ENCODE results near the gene BBS2.

BBS2 gene

DNA sequence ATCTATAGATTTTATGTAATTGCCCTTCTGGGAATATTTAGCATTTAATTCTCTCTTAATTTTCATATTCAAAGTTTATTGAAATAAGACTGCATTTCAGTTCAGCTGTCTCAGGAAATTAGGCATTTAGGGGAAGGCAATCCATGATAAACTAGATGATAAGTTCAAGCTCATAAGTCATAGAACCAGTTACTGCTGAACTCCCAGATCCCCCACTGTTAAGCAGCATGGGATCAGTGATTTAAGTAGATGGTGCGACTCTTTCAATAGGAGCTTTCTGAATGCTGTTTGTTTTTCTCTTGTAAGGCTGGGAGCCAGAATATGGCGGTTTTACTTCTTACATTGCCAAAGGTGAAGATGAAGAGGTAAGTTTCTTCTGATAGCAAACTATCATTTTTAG is 44.6 kb downstream of the BBS2 start:
- DNase-seq: no peak

DNA sequence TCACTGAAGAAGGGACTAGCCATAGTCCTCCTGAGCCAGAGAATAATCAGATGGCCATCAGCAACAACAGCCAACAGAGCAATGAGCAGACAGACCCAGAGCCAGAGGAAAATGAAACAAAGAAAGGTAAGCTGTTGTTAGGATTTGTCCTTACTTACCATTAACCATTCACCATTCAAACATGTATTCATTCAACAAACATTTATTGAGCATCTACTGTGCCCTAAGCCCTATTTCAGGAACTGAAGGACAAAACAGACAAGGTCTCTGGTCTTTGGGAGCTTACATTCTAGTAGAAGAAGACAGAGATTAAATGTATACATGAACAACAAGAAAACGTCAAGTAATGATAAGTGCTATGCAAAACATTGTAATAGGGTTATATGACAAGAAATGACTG is 49.2 kb downstream of the BBS2 start:
- no peak for DNase-seq

DNA sequence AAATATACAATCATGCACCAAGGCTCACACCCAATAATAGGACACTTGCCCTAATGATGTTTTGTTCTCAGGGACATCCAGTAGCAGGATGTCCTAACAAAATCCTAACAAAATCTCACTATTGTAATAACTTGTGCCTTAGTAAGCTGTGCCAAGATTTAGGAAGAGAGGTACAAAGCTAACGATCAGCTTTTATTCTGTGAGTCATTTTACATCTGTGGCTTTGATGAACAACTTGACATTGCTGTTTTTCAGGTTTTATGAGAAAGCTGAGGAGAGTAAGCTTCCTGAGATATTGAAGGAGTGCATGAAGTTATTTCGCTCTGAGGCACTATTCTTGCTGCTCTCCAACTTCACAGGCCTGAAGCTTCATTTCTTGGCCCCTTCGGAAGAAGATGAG is 49.6 kb downstream of the BBS2 start:
- DNase-seq: no peak

DNA sequence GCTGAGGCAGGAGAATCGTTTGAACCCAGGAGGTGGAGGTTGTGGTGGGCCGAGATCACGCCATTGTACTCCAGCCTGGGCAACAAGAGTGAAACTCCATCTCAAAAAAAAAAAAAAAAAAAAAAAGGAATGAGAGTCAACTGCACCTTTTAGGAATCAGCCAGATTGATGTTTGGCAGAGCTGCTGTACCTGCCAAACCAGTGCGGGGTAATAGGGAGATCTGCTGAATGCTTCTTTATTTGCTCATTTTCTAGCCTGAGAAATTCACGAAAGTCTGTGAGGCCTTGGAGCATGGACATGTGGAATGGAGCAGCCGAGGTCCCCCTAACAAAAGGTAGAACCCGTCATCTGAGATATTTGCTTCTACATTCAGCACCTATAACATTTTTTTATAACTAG is 50.1 kb downstream of the BBS2 start:
- DNase-seq: no peak

DNA sequence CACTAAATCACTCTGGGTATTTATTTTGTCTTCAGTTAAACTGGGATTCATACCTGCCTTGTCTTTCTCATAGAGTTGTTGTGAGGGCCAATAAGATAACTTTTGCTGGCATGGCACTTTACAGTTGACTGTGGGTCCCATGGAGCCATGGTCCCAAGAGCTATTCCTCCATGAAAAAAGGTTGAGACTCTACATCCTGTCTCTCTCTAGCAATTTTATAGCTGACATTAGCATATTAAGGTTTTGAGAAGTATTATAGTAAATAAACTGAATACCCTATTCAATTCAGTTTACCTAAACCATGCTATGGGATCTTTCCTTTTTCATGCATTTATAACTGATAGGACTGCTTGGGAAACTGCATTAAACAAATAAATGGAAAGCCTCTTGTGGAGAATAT is 51.0 kb downstream of the BBS2 start:
- no peak for DNase-seq

DNA sequence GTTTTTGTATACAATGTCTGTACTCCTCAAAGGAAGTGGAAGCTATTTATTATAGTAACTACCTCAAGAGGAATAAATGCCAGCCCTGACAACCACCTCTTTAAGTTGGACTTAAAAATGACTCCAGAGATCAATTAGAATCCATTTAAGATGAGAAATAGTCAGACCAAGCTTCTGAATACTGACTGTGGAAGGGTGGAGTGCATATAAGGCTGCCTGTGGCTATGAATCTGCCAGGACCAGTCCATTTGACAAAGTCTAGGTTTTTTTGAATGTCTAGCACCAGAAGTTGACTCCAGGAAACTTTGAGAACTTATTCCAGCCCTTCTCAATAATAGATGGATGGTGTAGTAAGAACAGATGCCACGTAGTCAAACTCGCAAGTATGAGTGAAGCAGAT is 53.5 kb downstream of the BBS2 start:
- no peak for DNase-seq

DNA sequence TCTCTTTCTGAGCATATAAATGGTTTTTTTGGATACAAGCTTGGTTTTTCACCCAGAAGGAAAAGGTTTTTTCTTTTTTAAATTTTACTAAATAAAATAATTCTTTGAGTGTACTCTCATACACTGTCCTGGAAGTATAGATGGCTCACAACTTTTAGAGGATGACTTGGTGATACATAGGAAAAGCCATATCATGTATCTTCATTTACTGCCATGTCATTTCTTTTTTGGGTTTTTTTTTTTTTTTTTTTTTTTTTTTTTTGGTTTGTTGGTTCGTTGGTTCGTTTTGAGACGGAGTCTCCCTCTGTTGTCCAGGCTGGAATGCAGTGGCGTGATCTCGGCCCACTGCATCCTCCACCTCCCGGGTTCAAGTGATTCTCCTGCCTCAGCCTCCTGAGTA is 56.7 kb downstream of the BBS2 start:
- no peak for DNase-seq

DNA sequence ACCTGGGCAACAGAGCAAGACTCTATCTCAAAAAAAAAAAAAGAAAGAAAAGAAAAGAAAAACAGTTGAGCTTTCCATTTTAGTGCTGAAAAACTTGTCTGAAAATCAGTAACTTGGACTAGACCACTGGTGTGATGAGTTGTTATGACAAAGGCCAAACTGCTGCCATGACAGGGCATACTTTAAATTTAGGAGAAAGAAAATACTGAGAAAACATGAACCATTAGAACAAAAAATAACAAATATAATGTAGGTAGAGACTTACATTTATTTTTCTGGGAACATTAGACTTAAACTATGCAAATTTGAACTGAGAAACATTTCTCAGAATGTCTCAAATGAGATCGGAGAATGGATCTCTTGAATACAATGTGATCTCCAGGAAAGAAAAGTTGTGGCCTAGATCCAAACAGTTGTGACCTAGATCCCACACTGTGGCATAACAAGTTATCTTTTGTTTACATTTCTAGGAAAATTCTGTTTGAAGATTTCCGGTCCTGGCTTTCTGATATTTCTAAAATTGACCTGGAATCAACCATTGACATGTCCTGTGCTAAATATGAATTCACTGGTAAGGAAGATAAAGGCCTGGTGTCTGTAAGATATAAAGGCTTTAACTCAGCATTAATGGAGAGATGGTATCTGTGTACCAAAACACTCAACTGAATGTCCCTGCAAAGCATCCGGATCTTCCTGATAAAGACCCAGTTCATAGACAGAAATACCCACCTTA is 57.6 kb downstream of the BBS2 start:
- no peak for DNase-seq

DNA sequence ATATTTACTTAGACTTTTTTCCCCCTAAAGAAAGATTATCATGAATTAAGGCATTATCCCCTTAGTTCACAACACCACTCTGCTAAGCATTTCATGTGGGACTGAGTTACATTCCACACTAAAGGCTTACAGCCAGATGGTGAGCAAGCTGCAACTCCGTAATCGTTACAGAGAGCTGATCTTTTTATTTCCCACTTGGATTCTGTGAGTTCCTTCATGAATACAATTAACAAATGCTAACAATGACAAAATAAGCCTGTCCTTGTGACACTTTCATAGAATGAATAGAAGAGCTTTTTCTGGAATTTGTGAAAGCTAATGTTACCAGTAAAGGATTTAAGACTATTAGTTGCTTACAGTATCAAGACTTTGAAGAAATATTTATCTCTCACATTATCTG is 59.7 kb downstream of the BBS2 start:
- DNase-seq: no peak

DNA sequence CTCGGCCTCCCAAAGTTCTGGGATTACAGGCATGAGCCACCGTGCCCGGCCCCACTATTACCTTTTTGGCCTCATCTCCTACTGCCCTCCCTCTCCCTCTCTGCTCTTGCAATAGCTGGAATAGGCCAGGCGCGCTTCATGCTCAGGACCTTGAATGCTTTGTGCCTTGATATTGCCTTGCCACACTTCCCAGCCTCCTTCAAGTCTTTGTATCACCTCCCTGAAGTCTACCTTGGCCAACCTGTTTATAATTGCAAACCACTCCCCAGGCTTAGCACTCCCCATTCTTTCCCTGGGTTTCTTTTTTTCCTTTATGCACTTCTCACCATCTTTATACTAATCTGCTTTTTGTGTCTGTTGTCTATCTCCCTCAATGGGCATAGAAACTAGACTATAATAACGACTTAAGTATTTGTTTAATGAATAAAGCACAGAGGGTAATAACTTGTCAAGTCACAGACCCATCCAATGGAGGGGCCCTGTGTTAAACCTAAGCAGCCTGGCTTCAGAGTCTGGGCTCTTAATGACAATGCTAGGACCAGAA is 61.8 kb downstream of the BBS2 start:
- DNase-seq: no peak

DNA sequence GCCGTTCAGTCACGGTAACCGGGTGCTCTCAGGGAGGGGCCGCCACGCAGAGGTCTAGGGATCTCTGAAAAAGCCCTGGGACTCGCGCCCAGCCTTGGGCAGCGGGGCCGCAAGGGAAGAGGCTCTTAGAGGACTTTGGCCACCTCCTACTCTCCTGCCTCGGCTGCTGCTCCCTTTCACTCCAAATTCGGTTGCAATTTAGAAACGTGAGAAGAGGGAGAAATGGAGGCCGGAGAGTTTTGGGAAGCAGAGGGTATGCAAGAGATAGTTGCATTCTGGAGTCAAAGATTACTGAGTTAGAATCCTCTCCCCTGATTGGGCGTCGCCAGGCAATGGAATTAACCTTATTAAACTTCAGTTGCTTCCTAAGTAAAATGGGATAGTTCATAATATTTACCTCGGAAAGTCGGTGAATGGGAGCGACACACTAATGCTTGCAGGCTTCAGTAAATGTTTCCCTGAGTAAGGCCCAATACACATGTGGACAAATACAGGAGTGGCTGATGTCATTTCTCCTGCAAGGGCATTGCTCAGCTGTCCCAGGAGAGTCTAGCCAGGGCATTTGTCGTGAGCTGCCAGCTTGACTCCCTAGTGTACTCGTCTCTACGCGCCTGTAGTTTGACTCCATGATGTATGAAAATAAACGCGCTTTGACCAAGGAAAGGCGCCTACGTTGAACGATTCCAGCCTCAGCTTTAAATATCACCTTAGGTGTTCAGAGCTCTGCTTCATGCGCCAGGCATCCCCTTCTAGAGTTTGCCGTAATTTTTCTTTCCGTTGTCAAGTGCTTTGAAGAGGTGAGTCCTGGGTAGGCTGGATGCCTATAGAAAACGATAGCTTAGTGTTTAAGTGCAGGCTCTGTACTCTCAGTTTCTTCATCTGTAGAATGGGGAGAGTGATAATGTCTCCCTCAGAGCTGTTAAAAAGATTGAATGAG is 67.8 kb downstream of the BBS2 start:
- peak; percentile 10 for DNase-seq

DNA sequence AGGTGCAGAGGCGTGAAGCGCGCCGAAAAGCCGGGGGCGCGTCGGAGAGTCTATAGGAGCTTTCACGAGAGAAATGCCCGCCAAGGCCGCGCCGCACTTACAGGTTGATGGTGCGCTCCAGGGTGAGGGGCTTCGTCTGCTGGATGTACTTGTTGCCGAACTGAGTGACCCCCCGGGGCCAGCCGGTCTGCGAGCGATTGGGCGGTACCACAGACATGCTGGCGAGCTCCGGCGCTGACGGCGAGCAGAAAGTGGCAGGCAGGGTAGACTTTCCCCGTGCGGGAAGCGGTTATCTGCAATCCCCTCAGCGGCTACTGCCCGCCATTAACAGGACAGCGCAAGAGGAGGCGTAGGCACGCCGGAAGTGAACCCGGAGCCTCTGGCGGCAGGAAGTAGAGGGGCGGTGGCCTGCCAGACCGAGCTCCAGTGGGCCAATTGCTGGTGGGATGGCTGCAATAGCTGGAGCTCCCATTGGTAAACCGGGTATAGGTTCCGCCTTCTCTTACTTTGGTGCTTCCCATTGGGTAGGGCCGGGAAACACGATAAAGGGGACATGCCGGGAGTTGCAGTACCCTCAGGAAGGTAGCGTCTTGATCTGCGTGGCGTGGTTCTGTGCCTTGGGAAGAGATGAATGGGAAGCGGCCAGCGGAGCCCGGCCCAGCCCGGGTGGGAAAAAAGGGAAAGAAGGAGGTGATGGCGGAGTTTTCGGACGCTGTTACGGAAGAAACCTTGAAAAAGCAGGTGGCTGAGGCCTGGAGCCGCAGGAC is 68.7 kb downstream of the BBS2 start, which contains the start of the genes NUDT21 and OGFOD1:
NUDT21 (minus strand) TSS at position 347 of the 767 bp plus-strand sequence; CDS start at position 217, 130 bp downstream.
OGFOD1 (plus strand) TSS at position 569 of the 767 bp plus-strand sequence; CDS start at position 628, 59 bp downstream.
- DNase-seq: peak; percentile 93

DNA sequence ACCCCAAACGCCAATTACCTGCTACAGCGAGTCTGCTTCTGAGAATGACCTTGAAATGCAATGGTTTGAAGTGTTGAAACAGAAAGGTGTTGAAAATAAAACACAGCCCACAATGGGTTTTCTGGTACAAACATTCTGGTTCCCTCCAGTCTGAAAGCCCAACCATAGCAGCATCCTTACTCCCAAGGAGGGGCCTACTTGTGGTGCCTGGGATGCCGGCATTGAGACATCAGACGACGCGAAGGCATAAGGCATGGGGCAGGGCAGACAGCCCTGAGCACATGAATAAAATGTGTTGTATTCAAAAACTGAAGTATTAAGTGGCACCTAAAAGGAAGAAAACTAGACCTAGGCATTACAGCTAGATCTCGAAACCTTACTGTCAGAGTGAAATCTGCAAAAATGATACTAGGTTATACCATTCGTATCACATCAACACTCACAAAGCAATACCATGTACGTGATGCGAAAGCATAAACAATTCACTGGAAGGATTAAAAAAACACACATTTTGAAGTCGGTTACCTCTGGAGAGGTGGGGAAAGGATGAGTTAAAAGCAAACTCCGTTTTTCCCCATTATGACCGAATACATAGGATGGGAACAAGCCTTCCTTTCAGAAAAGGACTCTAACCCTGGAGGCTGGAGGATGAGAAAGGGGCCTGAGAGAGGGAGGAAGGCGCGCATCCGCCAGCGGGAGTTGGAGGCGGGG is 69.4 kb downstream of the BBS2 start:
- peak; percentile 23 for DNase-seq

DNA sequence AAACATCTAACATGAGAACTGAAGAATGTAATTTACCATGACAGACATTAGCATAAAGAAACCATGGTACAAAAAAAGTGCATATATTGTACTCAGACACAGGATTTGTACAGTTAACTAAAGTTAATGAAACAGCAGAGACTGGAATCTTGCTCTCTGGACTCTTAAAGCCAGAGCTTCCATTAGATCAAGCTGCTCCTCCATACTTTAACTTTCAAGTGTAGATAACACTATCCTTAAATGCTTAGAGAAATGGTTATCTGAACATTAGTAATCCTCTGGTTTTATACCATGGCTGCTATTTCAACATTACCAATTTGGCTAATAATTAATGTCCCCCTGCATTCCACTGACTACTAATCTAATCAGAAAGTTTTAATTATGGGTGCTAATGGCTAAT is 71.8 kb downstream of the BBS2 start:
- DNase-seq: no peak

DNA sequence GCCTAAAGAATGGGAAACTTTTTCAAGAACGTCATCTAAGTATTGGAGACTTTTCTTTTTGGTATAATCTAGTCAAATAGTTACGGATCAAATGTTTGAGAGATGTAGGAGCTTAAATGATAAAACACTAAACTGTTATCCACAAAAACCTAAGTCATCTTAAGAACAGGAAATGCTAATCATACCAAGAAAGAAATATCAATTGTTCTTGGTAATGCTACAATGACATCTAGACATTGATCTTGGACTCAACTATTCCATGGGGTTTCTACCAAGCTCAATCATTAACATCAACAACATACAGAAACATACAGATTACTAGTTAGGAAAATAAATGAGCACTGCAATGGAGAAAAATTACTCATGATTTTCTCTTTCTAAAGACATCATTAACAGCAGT is 72.5 kb downstream of the BBS2 start:
- no peak for DNase-seq

DNA sequence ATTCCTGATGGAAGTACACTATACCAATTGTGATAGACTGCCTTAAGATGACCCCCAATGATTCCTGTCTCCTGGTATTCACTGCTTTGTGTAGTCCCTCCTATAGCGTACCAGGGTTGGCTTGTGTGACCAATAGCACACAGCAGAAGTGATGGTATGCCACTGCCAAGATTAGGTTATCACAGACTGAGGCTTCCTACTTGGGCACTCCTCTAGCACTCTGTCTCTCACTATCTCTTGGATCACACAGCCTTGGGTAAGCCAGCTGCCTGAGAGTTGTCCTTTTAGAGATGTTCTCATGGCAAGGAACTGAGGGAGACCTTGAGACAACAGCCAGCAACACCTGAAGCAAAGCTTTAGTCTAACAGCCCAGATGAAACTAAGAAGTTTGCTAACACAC is 81.8 kb downstream of the BBS2 start:
- no peak for DNase-seq

DNA sequence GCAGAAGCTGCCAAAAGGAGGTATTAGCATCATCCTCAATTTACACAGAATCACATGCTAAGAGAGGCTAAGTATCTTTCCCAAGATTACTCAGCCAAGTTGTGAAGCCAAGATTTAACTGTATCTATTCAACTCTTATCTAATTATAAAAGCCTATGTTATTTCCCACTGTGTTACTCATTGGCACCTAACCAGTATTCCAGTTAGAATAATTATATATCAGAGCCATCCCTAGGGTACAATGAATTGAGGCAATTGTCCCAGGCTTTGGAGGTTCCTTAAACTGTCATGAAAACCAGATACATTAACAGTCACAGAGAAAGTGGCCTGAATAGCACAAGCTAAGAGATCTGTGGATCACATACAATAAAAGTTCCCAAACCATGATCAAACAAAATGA is 83.6 kb downstream of the BBS2 start:
- DNase-seq: no peak
